Measurements from ENCODE around the gene SPTBN2.

SPTBN2 gene

DNA sequence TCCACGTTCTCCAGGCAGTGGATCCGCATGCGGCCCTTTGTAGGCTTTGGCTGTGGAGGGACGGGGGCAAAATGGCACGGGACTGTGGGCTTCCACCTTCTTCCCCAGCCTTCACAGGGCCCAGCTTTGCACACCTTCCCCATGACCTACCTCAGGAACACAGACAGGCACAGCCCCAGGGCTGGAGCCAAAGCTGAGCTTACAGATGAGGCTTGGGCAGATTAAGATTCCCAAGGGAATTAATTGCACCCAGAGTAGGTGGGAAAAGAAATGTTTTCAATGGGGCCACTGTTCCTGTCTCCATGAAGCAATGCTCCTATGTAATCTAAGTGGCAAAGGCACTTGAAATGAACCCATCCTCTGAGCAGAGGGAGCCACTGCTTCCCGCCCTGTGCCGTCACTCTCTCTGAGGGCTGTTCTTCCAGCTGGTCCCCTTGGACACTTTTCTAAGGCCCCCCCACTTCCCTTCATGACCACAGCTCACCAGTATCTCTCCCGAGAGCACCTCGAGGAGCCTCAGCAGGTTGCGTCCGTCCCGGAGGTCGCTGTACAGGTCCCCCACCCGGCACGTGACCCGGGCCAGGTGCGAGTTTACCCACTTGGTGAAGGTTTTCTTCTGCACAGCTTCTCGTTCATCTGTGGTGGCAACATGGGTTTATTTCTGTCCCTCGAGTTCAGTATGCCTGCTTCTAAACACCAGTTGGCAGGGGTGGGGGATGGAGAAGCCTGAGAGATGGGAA, 13.5 kb downstream of the SPTBN2 start:
- Histone ChIP-seq H3K27ac (ENCODE audit: low read depth, low read length) (no peak overlapping the region), H3K36me3 (ENCODE audit: insufficient read depth, low read length) (peaks cover 58% of the 10 kb centered on the region), H3K9ac (ENCODE audit: low read depth, low read length) (no peak overlapping the region), H3K27me3 (ENCODE audit: insufficient read depth, low read length) (no peaks in the 10 kb centered on the region), H3K4me3 (ENCODE audit: low read length) (no peak overlapping the region), H3K9me3 (ENCODE audit: insufficient read depth, low read depth, low read length) (no peaks in the 10 kb centered on the region), H3K4me1 (ENCODE audit: insufficient read depth, low read length) (peaks cover 20% of the 10 kb centered on the region)
- 96% methylated on average over 19 of the region's 19 CpGs for WGBS

DNA sequence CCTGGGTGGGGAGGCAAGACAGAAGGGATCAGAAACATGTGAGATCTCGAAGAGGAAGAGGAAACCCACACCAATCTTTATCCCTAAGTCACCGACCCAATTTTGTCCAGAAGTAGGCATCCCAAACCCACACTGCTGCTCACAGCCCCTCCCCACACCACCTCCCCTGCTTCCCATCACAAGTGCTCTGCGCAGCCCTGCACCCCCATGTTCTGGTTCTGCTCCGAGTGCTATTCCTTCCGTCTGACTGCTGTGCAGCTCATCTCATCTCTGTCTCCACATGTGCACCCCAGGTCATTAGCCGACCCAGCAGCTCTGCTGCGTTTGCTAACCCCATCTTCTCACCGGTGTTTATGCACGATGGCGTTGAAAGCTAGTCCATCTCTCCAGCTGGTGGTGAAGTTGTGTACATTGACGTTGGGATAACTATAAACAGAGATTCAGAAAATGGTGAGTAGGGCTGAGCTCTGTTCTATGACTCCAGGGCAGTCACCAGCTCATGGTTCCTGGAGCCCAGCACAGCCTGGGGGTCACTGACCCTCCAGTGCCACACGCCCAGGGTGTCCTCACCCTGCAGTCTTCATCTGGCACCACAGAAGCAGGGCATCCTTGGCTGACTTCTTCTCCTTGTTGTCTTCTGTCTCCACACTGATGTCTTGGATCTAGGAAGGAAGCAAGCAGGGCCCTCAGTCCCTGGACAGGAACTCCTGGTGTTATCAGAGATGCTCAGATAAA, 15.1 kb downstream of the SPTBN2 start:
- Histone ChIP-seq H3K9ac (ENCODE audit: low read depth, low read length) (no peak overlapping the region), H3K27me3 (ENCODE audit: insufficient read depth, low read length) (no peaks in the 10 kb centered on the region), H3K9me3 (ENCODE audit: insufficient read depth, low read depth, low read length) (no peaks in the 10 kb centered on the region), H3K36me3 (ENCODE audit: insufficient read depth, low read length) (peaks cover 64% of the 10 kb centered on the region), H3K4me3 (ENCODE audit: low read length) (no peak overlapping the region), H3K4me1 (ENCODE audit: insufficient read depth, low read length) (peaks cover 9% of the 10 kb centered on the region), H3K27ac (ENCODE audit: low read depth, low read length) (no peak overlapping the region)
- WGBS: 84% methylated on average over 12 of the region's 12 CpGs

DNA sequence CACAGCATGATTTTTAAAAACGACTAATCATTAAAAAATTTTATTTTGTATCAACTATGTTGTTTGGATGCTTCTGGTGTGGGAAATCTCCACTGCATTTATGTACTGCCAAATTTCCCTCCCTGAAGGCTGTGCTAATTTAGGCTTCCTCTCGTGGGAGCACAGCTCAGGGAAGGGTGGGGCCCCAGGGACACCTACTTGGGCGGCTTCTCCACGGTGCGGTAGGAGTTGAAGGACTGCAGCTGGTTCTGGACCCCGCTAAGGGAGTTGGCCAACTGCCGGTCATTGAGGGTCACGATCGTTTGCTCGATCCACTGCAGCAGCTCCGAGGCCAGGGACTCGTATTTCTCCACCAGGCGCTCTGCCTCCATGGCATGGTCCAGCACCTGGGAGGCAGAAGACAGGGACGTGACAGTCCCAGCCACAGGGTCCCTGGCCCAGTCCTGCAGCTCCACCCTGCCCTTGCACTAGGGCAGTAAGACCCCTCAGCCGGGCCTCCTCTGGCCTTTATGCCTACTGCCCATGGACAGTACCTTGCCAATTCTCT, 18.6 kb downstream of the SPTBN2 start:
- Histone ChIP-seq H3K9me3 (ENCODE audit: insufficient read depth, low read depth, low read length) (no peaks in the 10 kb centered on the region), H3K27me3 (ENCODE audit: insufficient read depth, low read length) (no peaks in the 10 kb centered on the region), H3K27ac (ENCODE audit: low read depth, low read length) (no peak overlapping the region), H3K9ac (ENCODE audit: low read depth, low read length) (no peak overlapping the region), H3K4me1 (ENCODE audit: insufficient read depth, low read length) (no peaks in the 10 kb centered on the region), H3K4me3 (ENCODE audit: low read length) (no peak overlapping the region), H3K36me3 (ENCODE audit: insufficient read depth, low read length) (peaks cover 90% of the 10 kb centered on the region)
- 96% methylated on average over 14 of the region's 15 CpGs for WGBS

DNA sequence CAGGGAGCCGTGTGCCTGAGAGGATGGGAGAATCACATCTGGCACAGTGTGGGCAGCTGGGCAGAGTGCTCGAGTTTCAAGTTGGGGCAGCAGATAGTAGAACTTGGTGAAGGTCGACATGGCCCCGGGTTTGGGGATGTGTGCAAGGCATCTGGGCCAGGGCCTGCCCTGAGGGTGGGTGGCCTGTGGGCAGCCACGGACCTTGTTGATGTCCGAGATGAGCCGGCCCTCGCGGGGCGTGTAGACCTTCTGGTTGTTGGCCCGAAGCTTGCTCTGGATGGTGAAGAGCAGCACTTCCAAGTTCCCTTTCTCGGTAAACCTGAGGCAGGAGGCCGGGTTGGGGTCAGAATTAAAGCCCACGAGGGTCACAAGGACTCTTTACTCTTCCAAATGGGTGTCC, 20.3 kb downstream of the SPTBN2 start:
- no peaks in the 10 kb centered on the region for H3K9me3 ChIP-seq (ENCODE audit: insufficient read depth, low read depth, low read length)
- WGBS: 95% methylated on average over 14 of the region's 14 CpGs
- no peak overlapping the region for H3K27ac ChIP-seq (ENCODE audit: low read depth, low read length)
- no peaks in the 10 kb centered on the region for H3K27me3 ChIP-seq (ENCODE audit: insufficient read depth, low read length)
- H3K9ac ChIP-seq (ENCODE audit: low read depth, low read length): no peak overlapping the region
- H3K4me1 ChIP-seq (ENCODE audit: insufficient read depth, low read length): no peaks in the 10 kb centered on the region
- no peak overlapping the region for H3K4me3 ChIP-seq (ENCODE audit: low read length)
- H3K36me3 ChIP-seq (ENCODE audit: insufficient read depth, low read length): peaks cover 81% of the 10 kb centered on the region

DNA sequence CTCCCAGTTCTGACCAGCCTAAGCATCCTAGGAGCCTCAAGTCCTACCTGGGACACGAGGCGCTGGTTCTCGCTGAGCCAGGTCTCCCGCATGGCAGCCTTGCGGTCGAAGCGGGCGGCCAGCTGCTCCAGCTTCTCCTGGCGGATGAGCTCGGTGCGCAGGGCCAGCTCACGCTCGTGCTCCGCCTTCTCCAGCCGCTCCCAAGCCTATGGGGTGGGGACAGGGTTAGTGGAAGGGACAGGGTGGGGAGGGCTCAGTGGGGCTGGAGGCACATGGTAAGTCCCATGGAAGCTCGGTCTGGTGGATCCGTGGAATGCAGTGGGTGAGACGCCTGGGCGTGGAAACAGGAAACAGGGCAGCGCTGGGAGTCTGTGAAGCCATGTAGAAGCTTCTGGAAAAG, 20.9 kb downstream of the SPTBN2 start:
- Histone ChIP-seq H3K9me3 (ENCODE audit: insufficient read depth, low read depth, low read length) (no peaks in the 10 kb centered on the region), H3K27me3 (ENCODE audit: insufficient read depth, low read length) (no peaks in the 10 kb centered on the region), H3K9ac (ENCODE audit: low read depth, low read length) (no peak overlapping the region), H3K27ac (ENCODE audit: low read depth, low read length) (no peak overlapping the region), H3K36me3 (ENCODE audit: insufficient read depth, low read length) (peaks cover 75% of the 10 kb centered on the region), H3K4me1 (ENCODE audit: insufficient read depth, low read length) (no peaks in the 10 kb centered on the region), H3K4me3 (ENCODE audit: low read length) (no peak overlapping the region)
- WGBS: 96% methylated on average over 20 of the region's 20 CpGs

DNA sequence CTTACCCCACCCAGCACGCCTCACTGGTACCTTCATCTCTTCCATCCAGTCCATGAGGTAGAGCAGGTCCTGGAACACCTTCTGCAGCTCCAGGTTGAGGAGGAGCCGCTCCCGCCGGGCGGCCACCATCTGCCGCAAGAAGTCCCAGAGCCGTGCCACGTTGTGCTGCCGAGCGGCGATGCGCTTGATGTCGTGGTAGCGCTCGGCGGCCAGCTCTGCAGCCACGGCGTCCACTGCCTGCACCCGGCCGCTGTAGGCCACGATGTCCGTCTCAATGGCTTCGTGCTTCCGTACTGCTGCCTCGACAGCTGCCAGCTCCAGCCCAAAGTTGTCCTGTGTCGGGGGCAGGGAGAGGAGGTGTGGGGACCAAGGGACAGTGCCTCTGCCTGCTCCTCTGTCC, 21.5 kb downstream of the SPTBN2 start:
- H3K4me1 ChIP-seq (ENCODE audit: insufficient read depth, low read length): no peaks in the 10 kb centered on the region
- no peak overlapping the region for H3K27ac ChIP-seq (ENCODE audit: low read depth, low read length)
- H3K4me3 ChIP-seq (ENCODE audit: low read length): no peak overlapping the region
- H3K9ac ChIP-seq (ENCODE audit: low read depth, low read length): no peak overlapping the region
- H3K36me3 ChIP-seq (ENCODE audit: insufficient read depth, low read length): peaks cover 69% of the 10 kb centered on the region
- no peaks in the 10 kb centered on the region for H3K27me3 ChIP-seq (ENCODE audit: insufficient read depth, low read length)
- no peaks in the 10 kb centered on the region for H3K9me3 ChIP-seq (ENCODE audit: insufficient read depth, low read depth, low read length)
- 97% methylated on average over 26 of the region's 26 CpGs for WGBS

DNA sequence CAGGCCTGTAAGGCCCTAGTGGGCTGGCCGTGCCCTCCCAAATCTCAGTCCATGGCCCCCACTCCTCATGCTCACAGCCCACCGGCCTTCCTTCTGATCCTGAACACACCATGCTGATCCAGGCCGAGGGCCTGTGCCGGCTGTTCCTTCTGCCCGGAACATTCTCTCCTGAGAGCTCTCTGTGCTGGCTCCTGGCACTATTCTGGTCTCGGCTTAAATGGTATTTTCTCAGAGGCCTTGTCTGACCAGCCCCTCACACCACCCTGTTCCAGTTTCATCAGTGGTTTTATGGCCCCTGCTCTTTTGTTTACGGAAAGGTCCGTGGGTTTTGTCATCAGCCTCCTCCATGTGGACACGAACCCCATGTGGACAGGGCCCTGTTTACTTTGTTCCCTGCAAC, 22.0 kb downstream of the SPTBN2 start:
- Histone ChIP-seq H3K27me3 (ENCODE audit: insufficient read depth, low read length) (no peaks in the 10 kb centered on the region), H3K27ac (ENCODE audit: low read depth, low read length) (no peak overlapping the region), H3K9me3 (ENCODE audit: insufficient read depth, low read depth, low read length) (no peaks in the 10 kb centered on the region), H3K9ac (ENCODE audit: low read depth, low read length) (no peak overlapping the region), H3K4me3 (ENCODE audit: low read length) (no peak overlapping the region), H3K36me3 (ENCODE audit: insufficient read depth, low read length) (peaks cover 71% of the 10 kb centered on the region), H3K4me1 (ENCODE audit: insufficient read depth, low read length) (no peaks in the 10 kb centered on the region)
- WGBS: 94% methylated on average over 9 of the region's 9 CpGs

DNA sequence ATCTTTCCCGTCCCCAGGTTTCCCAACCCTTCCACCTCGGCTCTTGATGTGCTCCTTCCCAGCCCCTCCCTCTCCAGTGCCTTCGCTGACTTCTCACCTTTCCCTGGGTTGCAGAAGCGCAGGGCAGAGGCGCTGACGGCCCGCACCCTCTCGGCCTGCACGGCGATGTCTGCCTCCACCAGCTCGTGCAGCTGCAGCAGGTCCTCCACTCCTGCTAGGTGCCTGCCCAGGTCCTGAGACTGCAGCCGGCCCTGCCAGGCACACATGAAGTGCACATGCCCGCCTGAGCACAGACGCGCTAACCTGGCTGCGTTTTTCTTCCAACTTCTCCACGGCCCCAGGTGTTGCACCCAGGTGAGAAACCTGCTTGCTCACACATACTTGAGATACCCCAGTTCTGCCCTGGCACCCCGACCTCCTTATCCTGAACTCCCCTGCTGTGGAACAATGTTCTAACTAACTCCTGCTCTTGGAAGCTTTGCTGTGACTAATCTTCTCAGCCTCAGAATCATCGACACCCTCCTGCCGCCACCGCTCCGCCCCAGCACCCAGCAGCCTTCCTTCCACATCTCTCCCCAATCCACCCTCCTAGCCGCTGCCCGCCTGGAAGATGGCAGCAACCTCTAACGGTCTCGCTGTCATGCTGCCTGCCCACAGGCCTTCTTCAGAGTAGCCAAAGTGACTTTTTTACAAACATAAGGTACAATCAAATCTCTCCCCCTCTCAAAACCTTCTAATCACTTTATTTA, 23.3 kb downstream of the SPTBN2 start:
- Histone ChIP-seq H3K36me3 (ENCODE audit: insufficient read depth, low read length) (peaks cover 71% of the 10 kb centered on the region), H3K9me3 (ENCODE audit: insufficient read depth, low read depth, low read length) (no peaks in the 10 kb centered on the region), H3K4me3 (ENCODE audit: low read length) (no peak overlapping the region), H3K27me3 (ENCODE audit: insufficient read depth, low read length) (no peaks in the 10 kb centered on the region), H3K9ac (ENCODE audit: low read depth, low read length) (no peak overlapping the region), H3K27ac (ENCODE audit: low read depth, low read length) (no peak overlapping the region), H3K4me1 (ENCODE audit: insufficient read depth, low read length) (no peaks in the 10 kb centered on the region)
- 95% methylated on average over 26 of the region's 26 CpGs for WGBS

DNA sequence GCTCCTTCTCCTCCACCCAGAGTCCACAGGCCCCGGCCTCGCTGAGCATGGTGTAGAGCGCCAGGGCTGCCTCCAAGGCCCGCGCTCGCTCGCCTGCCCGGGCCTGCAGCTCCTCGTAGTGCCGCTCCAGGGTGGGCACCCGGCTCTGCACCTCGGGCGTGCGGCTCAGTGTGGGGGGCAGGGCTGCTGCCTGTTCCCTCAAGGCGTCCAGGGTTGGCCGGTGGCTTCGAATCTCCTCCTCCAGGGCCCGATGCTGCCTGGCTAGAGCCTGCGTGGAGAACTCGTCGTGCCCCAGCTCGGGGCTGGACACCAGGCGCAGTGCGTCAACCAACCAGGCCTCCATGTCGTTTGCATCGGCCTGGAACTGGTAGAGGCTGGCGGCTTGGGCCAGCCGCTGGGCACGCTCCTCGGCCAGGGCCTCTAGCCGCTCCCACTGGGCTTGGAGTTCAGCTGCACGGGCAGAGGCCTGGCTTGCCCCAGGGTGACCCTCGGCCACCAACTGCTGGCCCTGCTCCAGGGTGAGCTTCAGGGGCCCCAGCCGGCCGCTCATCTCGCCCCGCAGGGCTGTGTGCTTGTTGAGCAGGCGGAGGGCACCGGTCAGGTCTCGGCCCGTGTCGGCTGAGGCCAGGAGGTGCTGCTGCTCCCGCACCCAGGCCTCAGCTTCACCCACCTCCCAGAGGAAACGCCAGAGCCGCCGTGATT, 24.2 kb downstream of the SPTBN2 start:
- no peaks in the 10 kb centered on the region for H3K9me3 ChIP-seq (ENCODE audit: insufficient read depth, low read depth, low read length)
- H3K4me3 ChIP-seq (ENCODE audit: low read length): no peak overlapping the region
- H3K36me3 ChIP-seq (ENCODE audit: insufficient read depth, low read length): peaks cover 73% of the 10 kb centered on the region
- H3K9ac ChIP-seq (ENCODE audit: low read depth, low read length): no peak overlapping the region
- H3K4me1 ChIP-seq (ENCODE audit: insufficient read depth, low read length): no peaks in the 10 kb centered on the region
- no peak overlapping the region for H3K27ac ChIP-seq (ENCODE audit: low read depth, low read length)
- 96% methylated on average over 46 of the region's 46 CpGs for WGBS
- H3K27me3 ChIP-seq (ENCODE audit: insufficient read depth, low read length): no peaks in the 10 kb centered on the region

DNA sequence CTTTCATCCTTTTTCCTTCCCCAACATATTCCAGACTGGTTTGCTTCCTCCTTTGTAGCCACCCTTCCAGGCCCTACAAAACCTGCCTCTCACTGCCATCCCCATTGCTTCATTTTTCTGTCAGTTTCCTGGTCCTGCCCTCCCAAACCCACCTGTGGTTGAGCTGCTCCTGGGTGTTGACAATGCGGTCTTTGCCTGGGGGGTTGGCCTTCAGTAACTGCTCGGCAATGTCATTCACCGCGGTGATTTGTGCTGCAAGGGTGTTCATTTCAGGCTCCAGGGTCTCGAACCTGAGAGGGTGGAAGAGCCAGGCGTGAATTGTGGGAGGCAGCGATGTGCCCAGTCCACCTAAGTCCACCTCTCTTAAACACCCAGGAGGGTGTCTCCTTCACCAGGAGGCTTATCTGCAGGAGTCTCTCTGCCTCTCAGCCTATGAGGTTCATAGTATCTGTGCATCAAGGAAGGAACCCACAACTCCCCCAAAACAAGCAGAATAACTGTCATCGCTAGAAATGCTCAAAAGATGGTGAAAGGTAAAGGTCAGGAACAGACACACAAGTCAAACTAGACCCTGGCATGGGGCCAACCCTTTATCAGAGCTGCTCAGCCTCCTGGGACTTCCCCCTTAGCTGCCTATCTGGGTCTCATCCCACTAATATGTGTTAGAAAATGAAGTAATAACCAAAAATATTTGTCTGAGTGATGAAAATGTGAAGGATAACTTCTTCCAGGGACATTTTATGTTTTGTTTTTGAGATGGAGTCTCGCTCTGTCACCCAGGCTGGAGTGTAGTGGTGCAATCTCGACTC, 27.4 kb downstream of the SPTBN2 start:
- H3K36me3 ChIP-seq (ENCODE audit: insufficient read depth, low read length): peaks cover 74% of the 10 kb centered on the region
- H3K4me1 ChIP-seq (ENCODE audit: insufficient read depth, low read length): no peaks in the 10 kb centered on the region
- WGBS: 96% methylated on average over 10 of the region's 10 CpGs
- no peak overlapping the region for H3K4me3 ChIP-seq (ENCODE audit: low read length)
- H3K9ac ChIP-seq (ENCODE audit: low read depth, low read length): no peak overlapping the region
- no peak overlapping the region for H3K27ac ChIP-seq (ENCODE audit: low read depth, low read length)
- no peaks in the 10 kb centered on the region for H3K9me3 ChIP-seq (ENCODE audit: insufficient read depth, low read depth, low read length)
- H3K27me3 ChIP-seq (ENCODE audit: insufficient read depth, low read length): no peaks in the 10 kb centered on the region
